Activated CD4-positive, alpha-beta T cell treated with anti-CD3 and anti-CD28 coated beads for 36 hours (primary cell): Measurements from ENCODE around the gene PRSS21. TPM values are rescaled to one million over a fixed set of nuclear protein-coding genes. Genes with fewer than 3 reads are reported as not detected.

Source experiments
- ATAC-seq: fragments of 200-7000 bp; cut with Tn5 transposase; one replicate; pipeline ENCODE4 v1.10.0; 2021; ENCODE audit warnings: mild to moderate bottlenecking, moderate library complexity
- CTCF ChIA-PET: fragments of 350-600 bp; sonication (Branson Sonifier 250); formaldehyde crosslinking; loops from one replicate; lab custom pipeline; 2021; ENCODE audit warnings: antibody characterized with exemption; lab: Charles Lee
- POLR2A ChIA-PET: fragments of 350-600 bp; sonication (Branson Sonifier 250); formaldehyde crosslinking; loops from one replicate; lab custom pipeline; 2021; ENCODE audit warnings: antibody characterized with exemption, inconsistent platforms; lab: Charles Lee
- DNase-seq: peaks from one replicate; pipeline ENCODE4 v3.0.0-alpha.2; 2020
- H3K27ac Mint-ChIP-seq: one replicate; pipeline ENCODE4 v1.8.0; 2021; ENCODE audit warnings: mixed read lengths
- H3K27me3 Mint-ChIP-seq: one replicate; pipeline ENCODE4 v1.8.0; 2021; ENCODE audit warnings: mixed read lengths
- H3K36me3 Mint-ChIP-seq: one replicate; pipeline ENCODE4 v1.8.0; 2021; ENCODE audit warnings: low read depth, mixed read lengths
- H3K4me1 Mint-ChIP-seq: one replicate; pipeline ENCODE4 v1.8.0; 2021; ENCODE audit warnings: mixed read lengths
- H3K4me3 Mint-ChIP-seq: one replicate; pipeline ENCODE4 v1.8.0; 2021; ENCODE audit warnings: mild to moderate bottlenecking, moderate library complexity, mixed read lengths
- H3K9me3 Mint-ChIP-seq: one replicate; pipeline ENCODE4 v1.8.0; 2021; ENCODE audit warnings: low read depth, mixed read lengths
- intact Hi-C, 2 experiments: fragments of 100-400 bp; cut with DNase I in 1 of 2; cut with micrococcal nuclease in 1 of 2; formaldehyde crosslinking; loops; one replicate each; pipeline versions ENCODE4 v1.14.2 to v1.15.1; 2022 to 2024; cut with DNase I, micrococcal nuclease
- total RNA-seq, 2 experiments: library from RNA; stranded (reverse); gene quantifications; one replicate each; pipeline ENCODE4 v1.2.3, GENCODE V29; 2021

The PRSS21 gene
- total RNA-seq, 2 experiments from 2014 or later, result 0.69 to 0.71 TPM

DNA sequence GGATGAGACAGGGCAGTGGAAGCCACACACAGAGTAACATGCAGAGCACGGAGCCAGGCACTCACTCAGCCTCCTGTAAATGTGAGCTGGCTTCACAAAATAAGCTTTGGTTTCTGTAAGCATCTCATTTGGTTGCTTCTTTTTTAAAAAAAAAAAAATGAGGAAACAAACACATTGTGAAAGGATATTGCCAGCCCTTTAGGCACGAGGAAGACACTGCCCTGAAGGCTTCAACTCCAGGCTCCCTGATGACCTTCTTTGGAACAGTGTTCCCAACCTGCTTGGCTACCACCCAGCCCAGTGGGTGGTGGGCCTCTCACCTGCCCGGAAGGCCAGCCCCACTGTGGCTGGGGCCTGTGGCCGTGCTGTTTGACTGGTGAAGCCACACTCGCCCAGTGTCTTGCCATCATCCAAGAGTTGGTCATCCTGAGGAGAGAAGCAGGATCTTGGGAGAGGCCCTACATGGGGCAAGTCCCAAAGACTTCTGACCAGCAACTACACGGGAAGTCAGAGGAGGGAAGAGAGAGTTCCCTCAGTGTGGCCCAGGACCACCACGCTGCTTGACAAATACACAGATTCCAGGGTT is 41.8 kb upstream of the PRSS21 start:
- DNase-seq (no peak), ATAC-seq (no peak)
- Mint-ChIP-seq H3K36me3 (peaks cover 23% of the 10 kb centered on the region), H3K4me1 (peaks cover 26% of the 10 kb centered on the region), H3K4me3 (peak overlapping the region; percentile 95), H3K27ac (no peak overlapping the region), H3K27me3 (no peaks in the 10 kb centered on the region), H3K9me3 (no peaks in the 10 kb centered on the region)
- POLR2A ChIA-PET, result interaction anchor here (0.8 to 6.3 kb wide), 4 partner anchors 10 to 23 kb away, joined by 3 to 26 read pairs (median 7); partner anchors contain the start of gene SRRM2
- CTCF ChIA-PET, result no interaction called here
- intact Hi-C loops, result loop anchor here (5.0 kb wide), 2 partner anchors 92 to 247 kb away; partner anchors contain the start of genes HCFC1R1 (in 1 of the 2), THOC6 (in 1 of the 2) and TNFRSF12A (in 1 of the 2)

GRCh38 chr16:2775765-2776499 is 41.1 kb upstream of the PRSS21 start:
- ATAC-seq (no peak), DNase-seq (no peak)
- Mint-ChIP-seq H3K9me3 (no peaks in the 10 kb centered on the region), H3K36me3 (peaks cover 16% of the 10 kb centered on the region), H3K27ac (peak overlapping the region; percentile 94), H3K4me1 (peaks cover 26% of the 10 kb centered on the region), H3K27me3 (no peaks in the 10 kb centered on the region), H3K4me3 (peak overlapping the region; percentile 95)
- ChIA-PET POLR2A (interaction anchor here (0.7 to 6.3 kb wide), 4 partner anchors 12 to 23 kb away, joined by 3 to 26 read pairs (median 8); partner anchors contain the start of gene SRRM2), CTCF (interaction anchor here (0.6 kb wide), 1 partner anchor 255 kb away, joined by 3 read pairs; no protein-coding TSS in a partner anchor)
- intact Hi-C loops, result loop anchor here (2.0 to 5.0 kb wide), 5 partner anchors 91 to 246 kb away; partner anchors contain the start of genes HCFC1R1 (in 1 of the 2), KCTD5 (in 1 of the 2), THOC6 (in 1 of the 2) and TNFRSF12A (in 1 of the 2)

DNA sequence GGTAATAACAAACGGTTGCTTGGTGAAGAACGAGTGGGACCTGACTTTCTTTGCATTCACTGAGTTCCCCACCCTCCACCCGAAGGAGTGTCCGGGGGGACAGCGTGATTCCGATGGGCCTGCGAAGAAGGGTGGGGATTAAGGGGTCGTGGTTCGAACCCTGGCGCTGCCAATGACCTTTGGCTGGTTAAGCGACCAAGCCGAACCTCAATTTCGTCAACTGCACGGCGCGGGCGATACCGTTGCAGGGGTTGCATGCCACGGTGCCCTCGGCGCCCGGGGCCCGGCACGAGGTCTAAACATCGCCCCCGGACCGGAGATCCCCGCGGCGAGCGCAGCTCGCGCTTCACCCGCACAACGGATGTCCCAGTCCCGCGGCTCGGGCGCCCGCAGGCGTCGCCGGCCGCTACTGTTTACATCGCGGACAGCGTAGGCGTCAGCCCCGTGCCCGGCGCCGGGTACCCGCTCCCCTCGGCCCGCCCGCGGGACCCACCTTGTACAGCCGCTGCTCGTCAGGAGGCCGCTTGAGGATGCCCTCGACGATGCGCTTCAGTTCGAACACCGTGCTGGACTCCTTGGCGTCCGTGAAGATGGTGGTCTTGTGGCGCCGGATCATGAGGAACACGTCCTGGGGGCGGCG is 40.4 kb upstream of the PRSS21 start:
- CTCF ChIA-PET, result no interaction called here
- peaks cover 10% of the 10 kb centered on the region for H3K36me3 Mint-ChIP-seq
- no peaks in the 10 kb centered on the region for H3K27me3 Mint-ChIP-seq
- intact Hi-C loops, result loop anchor here (1.0 to 5.0 kb wide), 11 partner anchors 23 to 508 kb away; partner anchors contain the start of genes HCFC1R1 (in 1 of the 2), KCTD5 (in 1 of the 2), RNPS1 (in 1 of the 2) and SRRM2 (in 1 of the 2)
- no peaks in the 10 kb centered on the region for H3K9me3 Mint-ChIP-seq
- H3K4me3 Mint-ChIP-seq, result peak overlapping the region; percentile 95
- peak; percentile 69 for DNase-seq
- peak; percentile 27 for ATAC-seq
- POLR2A ChIA-PET, result interaction anchor here (0.7 to 6.3 kb wide), 3 partner anchors 17 to 24 kb away, joined by 8 to 26 read pairs (median 8); partner anchors contain the start of gene SRRM2
- H3K27ac Mint-ChIP-seq, result peak overlapping the region; percentile 94
- peaks cover 26% of the 10 kb centered on the region for H3K4me1 Mint-ChIP-seq

GRCh38 chr16:2777231-2777902 is 39.7 kb upstream of the PRSS21 start, which contains the start of gene ELOB:
ELOB (minus strand) TSS chr16:2777280; CDS start chr16:2777239, 41 bp downstream.
- CTCF ChIA-PET, result interaction anchor here (1.1 kb wide), 1 partner anchor 185 kb away, joined by 3 read pairs; no protein-coding TSS in a partner anchor
- peak within 1 kb of the TSS; percentile 96 for H3K27ac Mint-ChIP-seq
- H3K9me3 Mint-ChIP-seq, result no peaks in the 10 kb centered on the region
- intact Hi-C loops, result loop anchor here (1.0 to 5.0 kb wide), 11 partner anchors 24 to 509 kb away; partner anchors contain the start of genes HCFC1R1 (in 1 of the 2), KCTD5 (in 1 of the 2), RNPS1 (in 1 of the 2) and SRRM2 (in 1 of the 2)
- peak; percentile 94 for ATAC-seq
- peak within 1 kb of the TSS; percentile 95 for H3K4me3 Mint-ChIP-seq
- H3K36me3 Mint-ChIP-seq, result peaks cover 6% of the 10 kb centered on the region
- peak; percentile 95 for DNase-seq
- H3K4me1 Mint-ChIP-seq, result peaks cover 26% of the 10 kb centered on the region
- POLR2A ChIA-PET, result interaction anchor here (3.7 to 6.3 kb wide), 2 partner anchors 21 to 25 kb away, joined by 8 to 26 read pairs; partner anchors contain the start of gene SRRM2
- no peaks in the 10 kb centered on the region for H3K27me3 Mint-ChIP-seq

GRCh38 chr16:2777903-2778629 is 39.0 kb upstream of the PRSS21 start:
- H3K9me3 Mint-ChIP-seq, result no peaks in the 10 kb centered on the region
- peak overlapping the region; percentile 95 for H3K4me3 Mint-ChIP-seq
- DNase-seq (peak; percentile 41), ATAC-seq (peak; percentile 34)
- peaks cover 3% of the 10 kb centered on the region for H3K36me3 Mint-ChIP-seq
- no peaks in the 10 kb centered on the region for H3K27me3 Mint-ChIP-seq
- intact Hi-C loops, result loop anchor here (1.0 to 5.0 kb wide), 11 partner anchors 25 to 510 kb away; partner anchors contain the start of genes HCFC1R1 (in 1 of the 2), KCTD5 (in 1 of the 2), RNPS1 (in 1 of the 2) and SRRM2 (in 1 of the 2)
- H3K4me1 Mint-ChIP-seq, result peaks cover 24% of the 10 kb centered on the region
- peak overlapping the region; percentile 96 for H3K27ac Mint-ChIP-seq
- CTCF ChIA-PET, result interaction anchor here (0.7 to 1.2 kb wide), 4 partner anchors 23 to 184 kb away, joined by 3 to 4 read pairs (median 3); no protein-coding TSS in a partner anchor
- POLR2A ChIA-PET, result interaction anchor here (1.1 to 6.3 kb wide), 2 partner anchors 25 to 105 kb away, joined by 4 to 26 read pairs; partner anchors contain the start of genes FLYWCH2 and SRRM2

DNA sequence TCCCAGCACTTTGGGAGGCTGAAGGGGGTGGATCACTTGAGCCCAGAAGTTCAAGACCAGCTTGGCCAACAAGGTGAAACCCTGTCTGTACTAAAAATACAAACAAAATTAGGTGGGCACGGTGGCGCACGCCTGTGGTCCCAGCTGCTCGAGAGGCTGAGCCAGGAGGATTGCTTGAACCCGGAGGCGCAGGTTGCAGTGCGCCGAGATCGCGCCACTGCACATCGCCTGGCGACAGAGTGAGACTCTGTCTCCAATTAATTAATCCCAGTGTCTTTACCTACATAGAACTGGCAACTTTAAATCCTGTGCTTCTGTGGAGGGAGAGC is 38.4 kb upstream of the PRSS21 start:
- CTCF ChIA-PET, result interaction anchor here (0.7 to 1.2 kb wide), 3 partner anchors 22 to 67 kb away, joined by 3 to 4 read pairs (median 3); no protein-coding TSS in a partner anchor

GRCh38 chr16:2779151-2779920 is 37.7 kb upstream of the PRSS21 start:
- DNase-seq (no peak), ATAC-seq (no peak)
- intact Hi-C loops, result loop anchor here (5.0 kb wide), 2 partner anchors 88 to 243 kb away; partner anchors contain the start of genes HCFC1R1 (in 1 of the 2), THOC6 (in 1 of the 2) and TNFRSF12A (in 1 of the 2)
- Mint-ChIP-seq H3K4me3 (no peak overlapping the region), H3K27me3 (no peaks in the 10 kb centered on the region), H3K36me3 (peaks cover 3% of the 10 kb centered on the region), H3K4me1 (peaks cover 24% of the 10 kb centered on the region), H3K27ac (peak overlapping the region; percentile 17), H3K9me3 (no peaks in the 10 kb centered on the region)
- POLR2A ChIA-PET, result interaction anchor here (1.1 to 6.3 kb wide), 2 partner anchors 27 to 104 kb away, joined by 4 to 26 read pairs; partner anchors contain the start of genes FLYWCH2 and SRRM2
- CTCF ChIA-PET, result interaction anchor here (0.6 to 1.2 kb wide), 2 partner anchors 18 to 21 kb away, joined by 4 read pairs; no protein-coding TSS in a partner anchor

More for the DNA sequence above, 38.4 kb upstream of the PRSS21 start:
- H3K36me3 Mint-ChIP-seq, result peaks cover 3% of the 10 kb centered on the region
- H3K4me1 Mint-ChIP-seq, result peaks cover 24% of the 10 kb centered on the region
- peak overlapping the region; percentile 96 for H3K27ac Mint-ChIP-seq
- intact Hi-C loops, result loop anchor here (5.0 kb wide), 2 partner anchors 89 to 244 kb away; partner anchors contain the start of genes HCFC1R1 (in 1 of the 2), THOC6 (in 1 of the 2) and TNFRSF12A (in 1 of the 2)
- no peak for ATAC-seq
- peak overlapping the region; percentile 95 for H3K4me3 Mint-ChIP-seq
- H3K9me3 Mint-ChIP-seq, result no peaks in the 10 kb centered on the region
- DNase-seq, result no peak
- POLR2A ChIA-PET, result interaction anchor here (1.1 to 6.3 kb wide), 2 partner anchors 26 to 104 kb away, joined by 4 to 26 read pairs; partner anchors contain the start of genes FLYWCH2 and SRRM2
- no peaks in the 10 kb centered on the region for H3K27me3 Mint-ChIP-seq

DNA sequence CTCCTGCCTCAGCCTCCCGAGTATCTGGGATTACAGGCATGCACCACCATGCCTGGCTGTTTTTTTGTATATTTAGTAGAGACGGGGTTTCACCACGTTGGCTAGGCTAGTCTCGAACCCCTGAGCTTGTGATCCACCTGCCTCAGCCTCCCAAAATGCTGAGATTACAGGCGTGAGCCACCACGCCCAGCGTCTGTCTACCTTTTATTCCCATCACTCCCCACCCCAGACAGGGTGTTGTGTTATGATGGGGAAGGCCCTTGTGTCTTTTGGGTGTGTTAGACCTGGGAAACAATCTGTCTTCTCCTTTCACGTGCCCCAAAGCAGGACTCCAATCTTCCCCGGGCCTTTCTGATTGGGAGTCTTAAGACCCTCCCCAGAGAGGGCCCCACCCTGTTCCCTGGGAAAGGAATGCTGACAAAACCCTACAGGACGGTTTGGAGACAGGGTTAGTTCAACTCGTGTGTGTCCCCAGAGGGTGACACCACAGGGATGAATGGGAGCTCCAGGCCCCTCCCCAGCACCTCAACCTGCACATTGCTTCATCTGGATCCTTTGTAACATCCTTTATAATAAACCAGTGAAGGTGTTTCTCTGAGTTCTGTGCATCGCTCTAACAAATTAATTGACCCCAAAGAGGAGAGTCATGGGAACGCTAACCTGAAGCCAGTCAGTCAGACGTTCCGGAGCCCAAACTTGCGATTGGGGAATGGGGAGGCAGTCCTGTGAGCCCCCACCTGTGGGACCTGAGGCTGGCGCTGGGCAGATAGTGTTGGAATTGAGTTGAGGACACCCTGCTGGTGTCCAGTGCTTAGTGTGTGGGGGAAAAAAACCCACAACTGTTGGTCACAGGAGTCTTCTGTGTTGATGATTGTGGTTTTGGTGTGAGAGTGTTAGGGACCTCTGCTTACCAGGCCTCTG is 36.8 kb upstream of the PRSS21 start:
- ATAC-seq (no peak), DNase-seq (no peak)
- H3K27ac Mint-ChIP-seq, result no peak overlapping the region
- H3K27me3 Mint-ChIP-seq, result no peaks in the 10 kb centered on the region
- ChIA-PET POLR2A (interaction anchor here (1.1 kb wide), 1 partner anchor 22 kb away, joined by 6 read pairs; no protein-coding TSS in a partner anchor), CTCF (interaction anchor here (0.6 kb wide), 1 partner anchor 19 kb away, joined by 4 read pairs; no protein-coding TSS in a partner anchor)
- no peak overlapping the region for H3K4me3 Mint-ChIP-seq
- peaks cover 3% of the 10 kb centered on the region for H3K36me3 Mint-ChIP-seq
- intact Hi-C loops, result loop anchor here (5.0 kb wide), 2 partner anchors 87 to 242 kb away; partner anchors contain the start of genes HCFC1R1 (in 1 of the 2), THOC6 (in 1 of the 2) and TNFRSF12A (in 1 of the 2)
- peaks cover 25% of the 10 kb centered on the region for H3K4me1 Mint-ChIP-seq
- no peaks in the 10 kb centered on the region for H3K9me3 Mint-ChIP-seq
